ENCODE measurements around the gene CLCN6. TPM values are rescaled to one million over a fixed set of nuclear protein-coding genes. Genes with fewer than 3 reads are reported as not detected.

CLCN6 gene
- total RNA-seq, 1 donor: 21.0 TPM

GRCh38 chr1:11792106-11792505 is 13.9 kb upstream of the CLCN6 start:
- no peak overlapping the region for H3K4me2 ChIP-seq (ENCODE audit: insufficient read depth, low read length)
- H2AFZ ChIP-seq (ENCODE audit: low read length): no peak overlapping the region
- peaks cover 29% of the 10 kb centered on the region for H3K4me1 ChIP-seq (ENCODE audit: insufficient read depth, low read length)
- no peak for DNase-seq (ENCODE audit: insufficient read length, low spot score, missing footprints)
- no peaks in the 10 kb centered on the region for H3K79me2 ChIP-seq (ENCODE audit: insufficient read depth, low read length)
- H3K36me3 ChIP-seq (ENCODE audit: insufficient read depth, low read length): peaks cover 36% of the 10 kb centered on the region
- TF ChIP-seq CTCF (IDR thresholded peaks at IDR 0.05; ENCODE audit: extremely low read depth, low read depth, low read length): no peak
- no peaks in the 10 kb centered on the region for H3K9me3 ChIP-seq (ENCODE audit: low read depth, low read length)
- peak overlapping the region; percentile 71 for H3K27ac ChIP-seq (ENCODE audit: low read depth, low read length)
- H3K4me3 ChIP-seq (ENCODE audit: insufficient read depth, low read length): no peak overlapping the region
- H4K20me1 ChIP-seq (ENCODE audit: insufficient read depth, low read length): no peaks in the 10 kb centered on the region
- no peaks in the 10 kb centered on the region for H3K27me3 ChIP-seq (ENCODE audit: insufficient read depth, low read length)

- H3K36me3 ChIP-seq (ENCODE audit: insufficient read depth, low read length): peaks cover 36% of the 10 kb centered on the region
- peaks cover 20% of the 10 kb centered on the region for H3K4me1 ChIP-seq (ENCODE audit: insufficient read depth, low read length)
- no peak overlapping the region for H3K4me3 ChIP-seq (ENCODE audit: insufficient read depth, low read length)
- H3K79me2 ChIP-seq (ENCODE audit: insufficient read depth, low read length): no peaks in the 10 kb centered on the region
- H2AFZ ChIP-seq (ENCODE audit: low read length): no peak overlapping the region
- no peaks in the 10 kb centered on the region for H3K9me3 ChIP-seq (ENCODE audit: low read depth, low read length)
- no peak for DNase-seq (ENCODE audit: insufficient read length, low spot score, missing footprints)
- H4K20me1 ChIP-seq (ENCODE audit: insufficient read depth, low read length): no peaks in the 10 kb centered on the region
- no peak overlapping the region for H3K4me2 ChIP-seq (ENCODE audit: insufficient read depth, low read length)
- H3K27me3 ChIP-seq (ENCODE audit: insufficient read depth, low read length): no peaks in the 10 kb centered on the region
- no peak overlapping the region for H3K27ac ChIP-seq (ENCODE audit: low read depth, low read length)
- TF ChIP-seq CTCF (IDR thresholded peaks at IDR 0.05; ENCODE audit: extremely low read depth, low read depth, low read length): no peak
These were observed 12.2 kb upstream of the CLCN6 start for GRCh38 chr1:11793819-11794218.

GRCh38 chr1:11794446-11795237 is 11.3 kb upstream of the CLCN6 start:
- no peak for TF ChIP-seq CTCF (IDR thresholded peaks at IDR 0.05; ENCODE audit: extremely low read depth, low read depth, low read length)
- no peak overlapping the region for H3K4me2 ChIP-seq (ENCODE audit: insufficient read depth, low read length)
- no peaks in the 10 kb centered on the region for H3K27me3 ChIP-seq (ENCODE audit: insufficient read depth, low read length)
- H3K9me3 ChIP-seq (ENCODE audit: low read depth, low read length): no peaks in the 10 kb centered on the region
- H2AFZ ChIP-seq (ENCODE audit: low read length): no peak overlapping the region
- H3K27ac ChIP-seq (ENCODE audit: low read depth, low read length): no peak overlapping the region
- no peaks in the 10 kb centered on the region for H4K20me1 ChIP-seq (ENCODE audit: insufficient read depth, low read length)
- H3K36me3 ChIP-seq (ENCODE audit: insufficient read depth, low read length): peaks cover 33% of the 10 kb centered on the region
- peaks cover 20% of the 10 kb centered on the region for H3K4me1 ChIP-seq (ENCODE audit: insufficient read depth, low read length)
- H3K4me3 ChIP-seq (ENCODE audit: insufficient read depth, low read length): no peak overlapping the region
- no peak for DNase-seq (ENCODE audit: insufficient read length, low spot score, missing footprints)
- no peaks in the 10 kb centered on the region for H3K79me2 ChIP-seq (ENCODE audit: insufficient read depth, low read length)

- Histone ChIP-seq H3K79me2 (ENCODE audit: insufficient read depth, low read length) (no peaks in the 10 kb centered on the region), H3K27me3 (ENCODE audit: insufficient read depth, low read length) (no peaks in the 10 kb centered on the region), H4K20me1 (ENCODE audit: insufficient read depth, low read length) (no peaks in the 10 kb centered on the region), H3K4me1 (ENCODE audit: insufficient read depth, low read length) (peaks cover 18% of the 10 kb centered on the region), H3K9me3 (ENCODE audit: low read depth, low read length) (no peaks in the 10 kb centered on the region), H3K27ac (ENCODE audit: low read depth, low read length) (no peak overlapping the region), H3K4me3 (ENCODE audit: insufficient read depth, low read length) (no peak overlapping the region), H3K36me3 (ENCODE audit: insufficient read depth, low read length) (peaks cover 34% of the 10 kb centered on the region), H2AFZ (ENCODE audit: low read length) (no peak overlapping the region), H3K4me2 (ENCODE audit: insufficient read depth, low read length) (no peak overlapping the region)
- no peak for DNase-seq (ENCODE audit: insufficient read length, low spot score, missing footprints)
- TF ChIP-seq CTCF (IDR thresholded peaks at IDR 0.05; ENCODE audit: extremely low read depth, low read depth, low read length): no peak
These were observed 10.6 kb upstream of the CLCN6 start for GRCh38 chr1:11795238-11795890.

All from osteoblast (primary cell).